A549 (cell line): ENCODE results near the gene XPNPEP1. TPM values are rescaled to one million over a fixed set of nuclear protein-coding genes. Genes with fewer than 3 reads are reported as not detected.

Source experiments
- ATAC-seq, 2 experiments: fragments of 200-7000 bp in 1 of 2; fragments of >200 bp in 1 of 2; cut with Nextera tagmentation in 1 of 2; cut with Tn5 transposase in 1 of 2; 3 replicates each; pipeline versions ENCODE4 v1.8.0 to v1.9.1; 2018 to 2020; ENCODE audit warnings: mild to moderate bottlenecking in 1 of 2, moderate library complexity in 1 of 2
- CTCF ChIA-PET: fragments of 300-600 bp; sonication (Branson Sonifier 250); formaldehyde crosslinking; extraction: SDS; loops from one replicate; lab custom pipeline; 2021; ENCODE audit warnings: antibody characterized with exemption, inconsistent platforms; lab: Yijun Ruan, JAX
- POLR2A ChIA-PET: fragments of 350-600 bp; formaldehyde crosslinking; extraction: SDS; loops from one replicate; lab custom pipeline; 2021; ENCODE audit warnings: antibody characterized with exemption, inconsistent platforms; lab: Yijun Ruan, JAX
- DNase-seq, 2 experiments: peaks; one replicate each; pipeline versions ENCODE4 v3.0.0 to v3.0.0-alpha.2; 2011 to 2016; ENCODE audit warnings: low read depth in 1 of 2, low spot score in 1 of 2
- FAIRE-seq: peaks from 2 replicates; lab custom pipeline; 2011; peaks lifted over from hg19 to GRCh38; lab: Jason Lieb, UNC
- H3K27ac ChIP-seq, 2 experiments: fragments of >200 bp; sonication (Bioruptor Twin); formaldehyde crosslinking; 3 replicates each; pipeline ENCODE4 v1.5.1; 2016 to 2017
- H3K4me1 ChIP-seq: fragments of >200 bp; sonication (Bioruptor Twin); formaldehyde crosslinking; 3 replicates; pipeline ENCODE4 v1.6.1; 2016
- H3K4me2 ChIP-seq: fragments of >200 bp; sonication (Bioruptor Twin); formaldehyde crosslinking; 3 replicates; pipeline ENCODE4 v1.6.1; 2016
- H3K4me3 ChIP-seq: fragments of >200 bp; sonication (Bioruptor Twin); formaldehyde crosslinking; 3 replicates; pipeline ENCODE4 v1.5.1; 2016
- H3K9me3 ChIP-seq: fragments of >200 bp; sonication (Bioruptor Twin); formaldehyde crosslinking; 3 replicates; pipeline ENCODE4 v1.6.1; 2016
- BCL3 ChIP-seq: fragments of >200 bp; sonication (Bioruptor Twin); formaldehyde crosslinking; IDR thresholded peaks from 3 replicates; pipeline ENCODE4 v1.6.1; 2016
- CBX2 ChIP-seq: fragments of 200-600 bp; sonication (generic); IDR thresholded peaks from 2 replicates; pipeline ENCODE4 v1.6.1; 2016; ENCODE audit warnings: low read depth, mild to moderate bottlenecking, borderline replicate concordance
- CEBPB ChIP-seq, 2 experiments: fragments of >200 bp in 1 of 2; sonication (Bioruptor Twin) in 1 of 2; formaldehyde crosslinking in 1 of 2; IDR thresholded peaks; 2 replicates each; pipeline ENCODE4 v1.6.1; 2012 to 2016
- EHF ChIP-seq: fragments of 250-450 bp; sonication (Bioruptor Pico); IDR thresholded peaks from 2 replicates; pipeline ENCODE4 v1.5.0; 2020; ENCODE audit warnings: mild to moderate bottlenecking
- ESRRA ChIP-seq: fragments of 150-350 bp; IDR thresholded peaks from 2 replicates; pipeline ENCODE4 v1.6.1; 2014; ENCODE audit warnings: mild to moderate bottlenecking, low read length, borderline replicate concordance
- GATA3 ChIP-seq: IDR thresholded peaks from 2 replicates; pipeline ENCODE4 v1.6.1; 2012; ENCODE audit warnings: borderline replicate concordance
- HEYL ChIP-seq: fragments of 250-450 bp; sonication (Bioruptor Pico); IDR thresholded peaks from 2 replicates; pipeline ENCODE4 v1.8.0; 2021; ENCODE audit warnings: mild to moderate bottlenecking, moderate library complexity
- HMGXB4 ChIP-seq: fragments of 250-450 bp; sonication (Bioruptor Pico); IDR thresholded peaks from 2 replicates; pipeline ENCODE4 v1.5.0; 2021; ENCODE audit warnings: mild to moderate bottlenecking, moderate library complexity, borderline replicate concordance
- HOXB13 ChIP-seq: fragments of 250-450 bp; sonication (Bioruptor Pico); IDR thresholded peaks from 2 replicates; pipeline ENCODE4 v1.5.0; 2020; ENCODE audit warnings: low read depth, mild to moderate bottlenecking, moderate library complexity
- KDM1A ChIP-seq: fragments of 200-600 bp; sonication (generic); IDR thresholded peaks from 2 replicates; pipeline ENCODE4 v1.6.1; 2016; ENCODE audit warnings: low read depth, mild to moderate bottlenecking
- KDM5A ChIP-seq: fragments of 200-600 bp; sonication (generic); IDR thresholded peaks from 2 replicates; pipeline ENCODE4 v1.6.1; 2016; ENCODE audit warnings: antibody characterized with exemption, mild to moderate bottlenecking
- PBX3 ChIP-seq: IDR thresholded peaks from 2 replicates; pipeline ENCODE4 v1.6.1; 2012
- PHF8 ChIP-seq: fragments of 200-600 bp; sonication (generic); IDR thresholded peaks from 2 replicates; pipeline ENCODE4 v1.6.1; 2016; ENCODE audit warnings: low read depth, mild to moderate bottlenecking, antibody characterized with exemption, moderate library complexity, borderline replicate concordance
- RAD21 ChIP-seq, 2 experiments: fragments of >200 bp in 1 of 2; sonication (Bioruptor Twin) in 1 of 2; formaldehyde crosslinking in 1 of 2; IDR thresholded peaks in 1 of 2; conservative IDR thresholded peaks in 1 of 2; 2 replicates in 1 of 2; 3 replicates in 1 of 2; pipeline ENCODE4 v1.6.1; 2012 to 2018; ENCODE audit warnings: inconsistent platforms in 1 of 2
- RARB ChIP-seq: fragments of 250-450 bp; sonication (Bioruptor Pico); IDR thresholded peaks from 2 replicates; pipeline ENCODE4 v1.8.0; 2021; ENCODE audit warnings: mild to moderate bottlenecking, moderate library complexity
- RCOR1 ChIP-seq: fragments of 150-350 bp; IDR thresholded peaks from 2 replicates; pipeline ENCODE4 v1.6.1; 2014; ENCODE audit warnings: antibody characterized with exemption, low read length, low read depth
- SMC3 ChIP-seq: fragments of >200 bp; sonication (Bioruptor Twin); formaldehyde crosslinking; IDR thresholded peaks from 3 replicates; pipeline ENCODE4 v1.6.1; 2018; ENCODE audit warnings: inconsistent platforms
- SREBF2 ChIP-seq: fragments of 450-650 bp; IDR thresholded peaks from 2 replicates; pipeline ENCODE4 v1.6.1; 2014; ENCODE audit warnings: mild to moderate bottlenecking, moderate library complexity
- WGBS: methylation state at CpG from one replicate; pipeline ENCODE4 v1.1.6; 2017; ENCODE audit errors: missing lambda C conversion rate; 5-methylcytosine and 5-hydroxymethylcytosine counted together
- polyA plus RNA-seq, 4 experiments: library from polyadenylated mRNA; depleted of rRNA in 3 of 4; stranded (reverse); fragments of >200 nt; fragmentation: RNase III in 1 of 4; extraction: RNeasy Plus Mini Kit Qiagen cat#74134 plus additional on column Dnase treatment in 1 of 4; gene quantifications; 2 replicates in 3 of 4; 3 replicates in 1 of 4; pipeline ENCODE4 v1.2.3, GENCODE V29; 2011 to 2017

XPNPEP1 gene
- polyA plus RNA-seq, 2 of the 4 experiments (the other 2 are of a cell fraction) = 32.5 to 53.9 TPM

GRCh38 chr10:109895848-109896247, 27.5 kb downstream of the XPNPEP1 start:
- no peak for ATAC-seq
- H3K4me1 ChIP-seq = no peaks in the 10 kb centered on the region
- no peak overlapping the region for H3K4me3 ChIP-seq
- CTCF ChIA-PET = interaction anchor here (5.7 kb wide), 1 partner anchor 12 kb away, joined by 43 read pairs; no protein-coding TSS in a partner anchor
- H3K9me3 ChIP-seq = no peaks in the 10 kb centered on the region
- DNase-seq = no peak
- peak; percentile 7 for FAIRE-seq
- H3K27ac ChIP-seq = no peak overlapping the region
- TF ChIP-seq ESRRA = no peak
- TF ChIP-seq BCL3 = no peak
- TF ChIP-seq HEYL (CRISPR knock-in tag) = no peak
- TF ChIP-seq GATA3 = no peak
- POLR2A ChIA-PET = no interaction called here
- no peak overlapping the region for H3K4me2 ChIP-seq

GRCh38 chr10:109895095-109895818, 28.1 kb downstream of the XPNPEP1 start:
- no peak for TF ChIP-seq RCOR1
- TF ChIP-seq RARB (CRISPR knock-in tag) = no peak
- no peak for TF ChIP-seq HOXB13 (CRISPR knock-in tag)
- Histone ChIP-seq H3K9me3 (no peaks in the 10 kb centered on the region), H3K4me3 (no peak overlapping the region), H3K27ac (no peak overlapping the region), H3K4me1 (no peaks in the 10 kb centered on the region), H3K4me2 (no peak overlapping the region)
- WGBS = 92% methylated on average over 7 of the region's 7 CpGs
- ATAC-seq = peak in 1 of 2 experiments; percentile 59; a peak in 3 of 6 replicates
- CTCF ChIA-PET = interaction anchor here (5.7 kb wide), 1 partner anchor 11 kb away, joined by 43 read pairs; no protein-coding TSS in a partner anchor
- POLR2A ChIA-PET = no interaction called here
- no peak for FAIRE-seq
- DNase-seq = no peak

- 79% methylated on average over 5 of the region's 5 CpGs for WGBS
- Histone ChIP-seq H3K27ac (no peak overlapping the region), H3K4me3 (no peak overlapping the region), H3K4me2 (no peak overlapping the region), H3K4me1 (no peaks in the 10 kb centered on the region), H3K9me3 (no peaks in the 10 kb centered on the region)
- ChIA-PET POLR2A (no interaction called here), CTCF (interaction anchor here (1.4 kb wide), 1 partner anchor 10 kb away, joined by 8 read pairs; no protein-coding TSS in a partner anchor)
- FAIRE-seq (no peak), ATAC-seq (0 out of 6 replicates have a peak, but pooled peaks of 1 of the 2 experiments have one; percentile 30), DNase-seq (no peak)
- TF ChIP-seq EHF (no peak), PBX3 (no peak)
Observed at GRCh38 chr10:109894516-109894915, 28.8 kb downstream of the XPNPEP1 start.

- FAIRE-seq = no peak
- H3K4me1 ChIP-seq = no peaks in the 10 kb centered on the region
- no peak for TF ChIP-seq HMGXB4
- TF ChIP-seq ESRRA = no peak
- ChIA-PET POLR2A (no interaction called here), CTCF (interaction anchor here (1.4 kb wide), 1 partner anchor 9 kb away, joined by 8 read pairs; no protein-coding TSS in a partner anchor)
- H3K4me2 ChIP-seq = no peak overlapping the region
- DNase-seq = no peak
- 97% methylated on average over 4 of the region's 4 CpGs for WGBS
- no peaks in the 10 kb centered on the region for H3K9me3 ChIP-seq
- ATAC-seq = no peak
- no peak overlapping the region for H3K4me3 ChIP-seq
- no peak overlapping the region for H3K27ac ChIP-seq
Observed at GRCh38 chr10:109893386-109893785, 29.9 kb downstream of the XPNPEP1 start.

- CTCF ChIA-PET = interaction anchor here (0.6 to 1.5 kb wide), 5 partner anchors 9 to 390 kb away, joined by 3 to 8 read pairs (median 6); no protein-coding TSS in a partner anchor
- no peak for DNase-seq
Observed at GRCh38 chr10:109892931-109893330, 30.4 kb downstream of the XPNPEP1 start.

More at GRCh38 chr10:109892931-109893330, 30.4 kb downstream of the XPNPEP1 start:
- ATAC-seq (no peak), FAIRE-seq (no peak)
- Histone ChIP-seq H3K4me2 (no peak overlapping the region), H3K4me3 (no peak overlapping the region), H3K27ac (no peak overlapping the region), H3K9me3 (no peaks in the 10 kb centered on the region), H3K4me1 (no peaks in the 10 kb centered on the region)
- POLR2A ChIA-PET = no interaction called here
- TF ChIP-seq KDM5A = no peak
- TF ChIP-seq CEBPB (IDR thresholded peaks at IDR 0.05) = no peak
- no peak for TF ChIP-seq ESRRA
- TF ChIP-seq PHF8 = no peak
- TF ChIP-seq EHF = no peak
- no peak for TF ChIP-seq SREBF2
- TF ChIP-seq GATA3 = no peak
- TF ChIP-seq KDM1A = no peak
- TF ChIP-seq CBX2 = no peak
- no peak for TF ChIP-seq RAD21 (conservative IDR thresholded peaks at IDR 0.05 in 1 of 2, IDR thresholded peaks at IDR 0.05 in 1 of 2)
- TF ChIP-seq SMC3 = no peak
- WGBS = 88% methylated on average over 9 of the region's 9 CpGs
